Hepatocyte (in vitro differentiated cells): ENCODE measurements around the gene AFAP1. TPM values are rescaled to one million over a fixed set of nuclear protein-coding genes. Genes with fewer than 3 reads are reported as not detected.

ENCODE experiments used
- DNase-seq: peaks from one replicate; pipeline ENCODE4 v3.0.0-alpha.2; 2016; ENCODE audit warnings: low spot score
- H2AFZ ChIP-seq: fragments of 200-600 bp; sonication (generic); 2 replicates; pipeline ENCODE4 v1.6.0; 2016; ENCODE audit warnings: antibody characterized with exemption, mild to moderate bottlenecking
- H3K27ac ChIP-seq: fragments of 200-600 bp; sonication (generic); 2 replicates; pipeline ENCODE4 v1.5.1; 2016; ENCODE audit warnings: mild to moderate bottlenecking
- H3K27me3 ChIP-seq: fragments of 200-600 bp; sonication (generic); 2 replicates; pipeline ENCODE4 v1.6.1; 2016
- H3K36me3 ChIP-seq: fragments of 200-600 bp; sonication (generic); replicated peaks from 2 replicates; pipeline ENCODE4 v1.5.1; 2016; ENCODE audit warnings: low read depth; ENCODE audit not compliant: insufficient read depth
- H3K4me1 ChIP-seq: fragments of 200-600 bp; sonication (generic); 2 replicates; pipeline ENCODE4 v1.5.1; 2016; ENCODE audit warnings: mild to moderate bottlenecking, moderate library complexity; ENCODE audit not compliant: insufficient read depth
- H3K4me2 ChIP-seq: fragments of 200-600 bp; sonication (generic); 2 replicates; pipeline ENCODE4 v1.6.0; 2016
- H3K4me3 ChIP-seq: fragments of 200-600 bp; sonication (generic); 2 replicates; pipeline ENCODE4 v1.5.1; 2016; ENCODE audit warnings: mild to moderate bottlenecking
- H3K79me2 ChIP-seq: fragments of 200-600 bp; sonication (generic); 2 replicates; pipeline ENCODE4 v1.6.0; 2017; ENCODE audit warnings: mild to moderate bottlenecking
- H3K9me2 ChIP-seq: fragments of 200-600 bp; sonication (generic); replicated peaks from 2 replicates; pipeline ENCODE4 v1.6.0; 2017; ENCODE audit warnings: mild to moderate bottlenecking; ENCODE audit not compliant: insufficient read depth
- H3K9me3 ChIP-seq: fragments of 200-600 bp; sonication (generic); 2 replicates; pipeline ENCODE4 v1.5.1; 2016; ENCODE audit warnings: low read depth, mild to moderate bottlenecking
- H4K20me1 ChIP-seq: fragments of 200-600 bp; sonication (generic); 2 replicates; pipeline ENCODE4 v1.6.0; 2016; ENCODE audit warnings: mild to moderate bottlenecking; ENCODE audit not compliant: insufficient read depth, poor library complexity, severe bottlenecking
- EZH2 ChIP-seq: fragments of 200-600 bp; sonication (generic); IDR thresholded peaks from 2 replicates; pipeline ENCODE4 v1.6.1; 2016; ENCODE audit warnings: antibody characterized with exemption, mild to moderate bottlenecking, borderline replicate concordance
- EZH2phosphoT487 ChIP-seq: fragments of 200-600 bp; sonication (generic); IDR thresholded peaks from one replicate; pipeline ENCODE4 v1.6.1; 2018; ENCODE audit warnings: antibody characterized with exemption, mild to moderate bottlenecking, low read depth, moderate library complexity; ENCODE audit not compliant: unreplicated experiment, severe bottlenecking
- WGBS: methylation state at CpG from one replicate; pipeline ENCODE4 v1.1.6; 2016; ENCODE audit warnings: low lambda C conversion rate; ENCODE audit errors: missing lambda C conversion rate; 5-methylcytosine and 5-hydroxymethylcytosine counted together
- polyA plus RNA-seq: library from polyadenylated mRNA; unstranded; fragments of >200 nt; fragmentation: Nextera tagmentation; extraction: Ambion mirVana; gene quantifications from 2 replicates; pipeline ENCODE4 v1.2.1, GENCODE V29; 2016
- total RNA-seq: library from RNA; depleted of rRNA; stranded (reverse); fragments of >200 nt; gene quantifications from 2 replicates; pipeline ENCODE4 v1.2.3, GENCODE V29; 2014
- TF ChIP-seq, protein P1 (sequence below): fragments of 200-600 bp; sonication (generic); IDR thresholded peaks from 2 replicates; pipeline ENCODE4 v1.5.1; 2016; ENCODE audit warnings: antibody characterized with exemption, mild to moderate bottlenecking; ENCODE audit not compliant: poor library complexity

The AFAP1 gene
- total and polyA plus RNA-seq, 2 experiments from 2014 or later: 9.3 to 16.2 TPM

- no peak overlapping the region for H3K4me3 ChIP-seq
- no peaks in the 10 kb centered on the region for H3K9me2 ChIP-seq
- H3K4me2 ChIP-seq: peak overlapping the region; percentile 59
- H3K27me3 ChIP-seq: no peaks in the 10 kb centered on the region
- WGBS: 91% methylated on average over 2 of the region's 2 CpGs
- H3K79me2 ChIP-seq: no peaks in the 10 kb centered on the region
- no peaks in the 10 kb centered on the region for H4K20me1 ChIP-seq
- peak overlapping the region; percentile 97 for H3K27ac ChIP-seq
- peaks cover 35% of the 10 kb centered on the region for H3K4me1 ChIP-seq
- H2AFZ ChIP-seq: no peak overlapping the region
- H3K36me3 ChIP-seq: no peaks in the 10 kb centered on the region
- TF ChIP-seq EZH2phosphoT487 (no peak), EZH2 (no peak)
- TF ChIP-seq, protein P1, sequence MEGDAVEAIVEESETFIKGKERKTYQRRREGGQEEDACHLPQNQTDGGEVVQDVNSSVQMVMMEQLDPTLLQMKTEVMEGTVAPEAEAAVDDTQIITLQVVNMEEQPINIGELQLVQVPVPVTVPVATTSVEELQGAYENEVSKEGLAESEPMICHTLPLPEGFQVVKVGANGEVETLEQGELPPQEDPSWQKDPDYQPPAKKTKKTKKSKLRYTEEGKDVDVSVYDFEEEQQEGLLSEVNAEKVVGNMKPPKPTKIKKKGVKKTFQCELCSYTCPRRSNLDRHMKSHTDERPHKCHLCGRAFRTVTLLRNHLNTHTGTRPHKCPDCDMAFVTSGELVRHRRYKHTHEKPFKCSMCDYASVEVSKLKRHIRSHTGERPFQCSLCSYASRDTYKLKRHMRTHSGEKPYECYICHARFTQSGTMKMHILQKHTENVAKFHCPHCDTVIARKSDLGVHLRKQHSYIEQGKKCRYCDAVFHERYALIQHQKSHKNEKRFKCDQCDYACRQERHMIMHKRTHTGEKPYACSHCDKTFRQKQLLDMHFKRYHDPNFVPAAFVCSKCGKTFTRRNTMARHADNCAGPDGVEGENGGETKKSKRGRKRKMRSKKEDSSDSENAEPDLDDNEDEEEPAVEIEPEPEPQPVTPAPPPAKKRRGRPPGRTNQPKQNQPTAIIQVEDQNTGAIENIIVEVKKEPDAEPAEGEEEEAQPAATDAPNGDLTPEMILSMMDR: no peak
- H3K9me3 ChIP-seq: no peaks in the 10 kb centered on the region
- DNase-seq: no peak
Measured at GRCh38 chr4:7971159-7971631, 31.5 kb upstream of the AFAP1 start.

DNA sequence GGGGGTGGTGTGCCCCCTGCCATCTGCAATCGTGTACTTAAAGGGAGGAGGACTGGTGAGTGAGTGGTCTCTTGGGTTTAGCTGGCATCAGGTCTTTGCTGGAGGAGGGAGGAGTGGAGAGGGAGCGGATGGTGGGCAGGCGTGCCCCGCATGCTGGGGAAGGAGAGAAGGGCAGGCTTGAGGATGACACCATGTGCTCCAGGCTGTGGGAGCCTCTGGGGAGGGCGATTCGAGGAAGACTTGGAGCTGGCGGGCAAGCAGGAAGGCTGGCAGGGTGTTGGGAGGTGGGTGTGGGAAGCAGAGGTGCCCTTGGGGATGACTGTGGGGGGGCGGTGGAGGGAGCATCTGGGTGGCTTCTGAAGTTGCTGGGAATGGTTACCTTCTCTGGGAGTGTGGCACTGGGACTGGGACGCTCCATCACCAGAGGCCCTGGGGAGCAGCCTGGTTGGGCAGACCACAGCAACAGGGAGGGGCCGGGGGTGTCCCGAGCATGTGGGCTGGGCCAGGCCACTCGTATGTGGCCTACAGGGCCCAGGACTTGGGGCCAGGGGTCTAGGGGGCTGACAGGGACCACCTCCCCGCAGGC lies 30.8 kb upstream of the AFAP1 start:
- no peaks in the 10 kb centered on the region for H3K36me3 ChIP-seq
- no peak overlapping the region for H3K4me3 ChIP-seq
- H3K9me2 ChIP-seq: no peaks in the 10 kb centered on the region
- H4K20me1 ChIP-seq: no peaks in the 10 kb centered on the region
- H3K79me2 ChIP-seq: no peaks in the 10 kb centered on the region
- no peaks in the 10 kb centered on the region for H3K27me3 ChIP-seq
- no peak overlapping the region for H2AFZ ChIP-seq
- no peaks in the 10 kb centered on the region for H3K9me3 ChIP-seq
- H3K4me2 ChIP-seq: peak overlapping the region; percentile 59
- peaks cover 35% of the 10 kb centered on the region for H3K4me1 ChIP-seq
- DNase-seq: no peak
- TF ChIP-seq EZH2phosphoT487: no peak
- TF ChIP-seq, protein P1: no peak
- TF ChIP-seq EZH2: no peak
- 78% methylated on average over 13 of the region's 13 CpGs for WGBS
- peak overlapping the region; percentile 97 for H3K27ac ChIP-seq

GRCh38 chr4:7968262-7968896 lies 28.7 kb upstream of the AFAP1 start:
- WGBS: 81% methylated on average over 16 of the region's 16 CpGs
- TF ChIP-seq EZH2 (no peak), EZH2phosphoT487 (no peak)
- TF ChIP-seq, protein P1: no peak
- no peak overlapping the region for H2AFZ ChIP-seq
- H4K20me1 ChIP-seq: no peaks in the 10 kb centered on the region
- peaks cover 35% of the 10 kb centered on the region for H3K4me1 ChIP-seq
- H3K79me2 ChIP-seq: no peaks in the 10 kb centered on the region
- no peaks in the 10 kb centered on the region for H3K9me3 ChIP-seq
- no peaks in the 10 kb centered on the region for H3K27me3 ChIP-seq
- H3K4me2 ChIP-seq: no peak overlapping the region
- H3K36me3 ChIP-seq: no peaks in the 10 kb centered on the region
- H3K27ac ChIP-seq: peak overlapping the region; percentile 30
- no peak overlapping the region for H3K4me3 ChIP-seq
- no peak for DNase-seq
- no peaks in the 10 kb centered on the region for H3K9me2 ChIP-seq
